ENCODE data around the gene ZSWIM8. TPM values are rescaled to one million over a fixed set of nuclear protein-coding genes. Genes with fewer than 3 reads are reported as not detected.

ZSWIM8 gene
- total and polyA plus RNA-seq, 5 donors from 2014 or later = 6.0 to 95.5 (median 12.3) TPM

DNA sequence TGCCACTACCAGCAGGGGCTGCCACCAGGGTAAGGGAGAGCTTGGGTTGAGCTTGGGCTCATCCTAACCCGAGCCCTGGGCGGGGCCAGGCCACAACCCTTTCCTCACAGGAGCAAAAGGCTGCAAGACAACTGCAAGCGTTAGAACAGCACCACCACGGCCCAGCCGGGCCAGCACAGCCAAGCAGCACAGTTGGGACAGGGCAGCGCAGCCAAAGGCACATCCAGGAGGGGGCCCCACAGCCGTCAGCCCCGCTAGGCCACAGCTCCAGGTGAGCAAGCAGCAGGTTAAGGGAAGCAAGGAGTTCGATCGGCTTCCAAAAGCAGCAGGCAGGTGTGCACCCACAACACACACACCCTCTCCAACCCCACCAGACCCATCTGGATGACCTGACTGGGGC is 33.0 kb downstream of the ZSWIM8 start:
- no peak overlapping the region for H3K27ac Mint-ChIP-seq
- H3K36me3 ChIP-seq (ENCODE audit: control insufficient read depth, insufficient read depth, low read length) = peaks cover 56% of the 10 kb centered on the region
- H3K36me3 Mint-ChIP-seq = peaks cover 35% of the 10 kb centered on the region
- H3K4me3 ChIP-seq (ENCODE audit: low read depth, low read length) = no peak overlapping the region
- no peak overlapping the region for H3K4me3 Mint-ChIP-seq
- H3K27me3 ChIP-seq (ENCODE audit: control insufficient read depth, insufficient read depth, low read length) = no peaks in the 10 kb centered on the region
- H3K27me3 Mint-ChIP-seq = no peaks in the 10 kb centered on the region
- DNase-seq = no peak
- H3K9me3 ChIP-seq (ENCODE audit: control insufficient read depth in 2 of 2, low read length in 2 of 2) = no peaks in the 10 kb centered on the region
- no peak for ATAC-seq (ENCODE audit: low read depth in 2 of 2)
- H3K27ac ChIP-seq (ENCODE audit: insufficient read depth, low read length, poor library complexity, severe bottlenecking) = no peak overlapping the region
- peaks cover 0 to 2% (median 0%) of the 10 kb centered on the region in 4 donors for H3K4me1 Mint-ChIP-seq
- no peaks in the 10 kb centered on the region for H3K9me3 Mint-ChIP-seq
- H3K4me1 ChIP-seq (ENCODE audit: control insufficient read depth, insufficient read depth, low read length, poor library complexity, severe bottlenecking) = no peaks in the 10 kb centered on the region

DNA sequence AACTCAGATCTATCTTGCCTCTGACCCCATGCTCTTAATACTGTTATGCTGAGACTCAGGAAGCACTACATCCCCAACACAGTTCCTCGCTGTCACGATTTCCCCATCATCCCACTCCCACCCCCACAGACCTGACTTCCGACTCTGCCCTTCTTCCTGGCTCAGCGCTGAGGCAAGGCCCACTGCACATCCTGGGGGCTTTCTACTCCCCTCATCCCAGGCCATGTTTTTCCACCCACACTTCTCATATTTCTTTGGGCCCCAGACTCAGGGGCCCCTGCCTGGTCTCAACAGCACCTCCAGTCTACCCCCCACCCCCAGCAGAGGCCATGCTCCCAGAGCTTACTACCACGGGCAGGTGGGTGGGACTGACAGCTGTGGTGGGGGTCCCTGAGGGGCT is 33.7 kb downstream of the ZSWIM8 start:
- H3K27me3 ChIP-seq (ENCODE audit: control insufficient read depth, insufficient read depth, low read length) = no peaks in the 10 kb centered on the region
- no peak overlapping the region for H3K4me3 ChIP-seq (ENCODE audit: low read depth, low read length)
- peaks cover 56% of the 10 kb centered on the region for H3K36me3 ChIP-seq (ENCODE audit: control insufficient read depth, insufficient read depth, low read length)
- Mint-ChIP-seq H3K27me3 (no peaks in the 10 kb centered on the region), H3K27ac (peak overlapping the region in 1 of 3 donors; percentile 48), H3K4me3 (no peak overlapping the region), H3K9me3 (no peaks in the 10 kb centered on the region), H3K36me3 (peaks cover 30% of the 10 kb centered on the region), H3K4me1 (peaks cover 0 to 2% (median 0%) of the 10 kb centered on the region in 4 donors)
- no peaks in the 10 kb centered on the region for H3K4me1 ChIP-seq (ENCODE audit: control insufficient read depth, insufficient read depth, low read length, poor library complexity, severe bottlenecking)
- H3K27ac ChIP-seq (ENCODE audit: insufficient read depth, low read length, poor library complexity, severe bottlenecking) = no peak overlapping the region
- no peak for ATAC-seq (ENCODE audit: low read depth in 2 of 2)
- H3K9me3 ChIP-seq (ENCODE audit: control insufficient read depth in 2 of 2, low read length in 2 of 2) = no peaks in the 10 kb centered on the region
- no peak for DNase-seq

DNA sequence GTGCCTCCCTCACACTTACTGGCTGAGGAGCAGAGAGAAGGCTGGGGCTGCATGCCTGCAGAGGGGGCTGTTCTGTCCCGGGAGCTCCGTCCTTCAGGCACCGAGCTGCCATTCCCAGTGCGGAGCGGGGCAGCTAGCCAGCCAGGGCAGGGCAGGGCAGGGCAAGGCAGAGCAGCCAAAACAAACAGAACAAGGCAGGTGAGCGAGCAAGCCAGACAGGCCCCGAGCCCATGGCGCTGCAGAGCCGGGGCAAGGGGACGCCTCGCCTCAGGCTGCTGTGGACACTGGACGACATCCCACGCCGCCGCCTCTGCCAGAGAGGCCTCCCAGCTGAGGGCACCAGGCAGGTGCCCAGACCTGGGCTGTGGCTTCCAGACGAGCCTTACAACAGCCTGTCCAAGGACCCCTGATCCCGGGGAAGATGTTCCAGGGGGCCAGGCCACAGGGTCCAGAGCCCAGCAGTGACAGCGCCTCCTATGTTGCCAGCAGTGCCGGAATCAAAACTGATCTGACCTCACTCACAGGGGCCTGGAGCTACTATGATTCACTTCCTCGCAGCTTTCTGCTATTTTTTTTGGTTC is 34.2 kb downstream of the ZSWIM8 start:
- peaks cover 27% of the 10 kb centered on the region for H3K36me3 Mint-ChIP-seq
- ATAC-seq (ENCODE audit: low read depth in 2 of 2) (no peak), DNase-seq (no peak)
- Histone ChIP-seq H3K4me3 (ENCODE audit: low read depth, low read length) (no peak overlapping the region), H3K36me3 (ENCODE audit: control insufficient read depth, insufficient read depth, low read length) (peaks cover 61% of the 10 kb centered on the region), H3K4me1 (ENCODE audit: control insufficient read depth, insufficient read depth, low read length, poor library complexity, severe bottlenecking) (no peaks in the 10 kb centered on the region), H3K27ac (ENCODE audit: insufficient read depth, low read length, poor library complexity, severe bottlenecking) (no peak overlapping the region), H3K9me3 (ENCODE audit: control insufficient read depth in 2 of 2, low read length in 2 of 2) (no peaks in the 10 kb centered on the region), H3K27me3 (ENCODE audit: control insufficient read depth, insufficient read depth, low read length) (no peaks in the 10 kb centered on the region)
- peaks cover 0 to 2% (median 0%) of the 10 kb centered on the region in 4 donors for H3K4me1 Mint-ChIP-seq
- no peaks in the 10 kb centered on the region for H3K27me3 Mint-ChIP-seq
- no peak overlapping the region for H3K4me3 Mint-ChIP-seq
- H3K9me3 Mint-ChIP-seq = no peaks in the 10 kb centered on the region
- no peak overlapping the region for H3K27ac Mint-ChIP-seq

DNA sequence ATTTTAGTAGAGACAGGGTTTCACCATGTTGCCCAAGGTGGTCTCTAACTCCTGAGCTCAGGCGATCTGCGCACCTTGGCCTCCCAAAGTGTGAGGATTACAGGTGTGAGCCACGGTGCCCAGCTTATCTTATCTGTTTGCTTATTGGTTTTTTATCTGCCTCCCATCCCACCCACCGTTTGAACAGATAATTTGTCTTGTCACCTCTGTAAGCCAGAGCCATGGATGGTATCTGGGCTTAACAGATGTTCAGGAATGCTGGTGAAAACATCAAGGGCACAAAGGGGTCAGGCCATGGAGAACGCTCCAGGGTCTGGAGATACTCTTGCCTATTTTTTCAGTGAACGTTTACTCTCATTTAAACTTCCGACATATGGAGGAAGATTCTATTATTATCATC is 38.0 kb downstream of the ZSWIM8 start:
- Mint-ChIP-seq H3K27ac (peak overlapping the region in 1 of 3 donors; percentile 79), H3K36me3 (peaks cover 13% of the 10 kb centered on the region)
- ATAC-seq (ENCODE audit: low read depth in 2 of 2) = no peak

DNA sequence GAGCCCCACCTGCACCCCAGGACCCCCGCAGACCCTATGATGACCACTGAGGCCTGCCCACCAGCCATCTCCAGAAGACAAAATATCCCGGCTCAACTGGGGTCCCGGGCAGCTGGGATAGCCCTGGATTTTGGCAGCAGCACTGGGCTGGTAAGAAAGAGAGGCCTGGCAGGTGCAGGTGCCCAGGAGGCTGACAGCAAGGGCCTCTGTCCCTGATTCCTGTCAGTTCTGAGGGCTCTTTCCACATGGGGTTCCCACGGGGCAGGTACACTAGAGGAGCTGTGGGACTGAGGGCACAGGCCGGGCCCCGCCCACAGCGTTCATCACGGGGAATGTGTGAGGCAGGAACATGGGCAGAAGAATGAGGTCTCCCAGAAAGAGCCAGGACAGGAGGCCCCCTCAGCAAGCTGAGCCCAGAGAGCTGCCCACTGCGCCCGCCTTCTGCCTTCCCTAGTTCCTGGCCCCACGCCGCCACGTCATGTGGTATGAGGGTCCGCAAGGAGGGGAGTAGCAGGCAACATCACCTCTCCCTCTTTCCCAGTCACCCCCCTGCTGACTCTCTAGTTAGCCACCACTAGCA is 38.8 kb downstream of the ZSWIM8 start:
- Mint-ChIP-seq H3K4me3 (no peak overlapping the region), H3K27me3 (no peaks in the 10 kb centered on the region), H3K4me1 (peaks cover 0 to 3% (median under 1%) of the 10 kb centered on the region in 4 donors), H3K36me3 (peaks cover 13% of the 10 kb centered on the region), H3K9me3 (no peaks in the 10 kb centered on the region), H3K27ac (no peak overlapping the region)
- no peaks in the 10 kb centered on the region for H3K9me3 ChIP-seq (ENCODE audit: control insufficient read depth in 2 of 2, low read length in 2 of 2)
- H3K4me3 ChIP-seq (ENCODE audit: low read depth, low read length) = no peak overlapping the region
- H3K36me3 ChIP-seq (ENCODE audit: control insufficient read depth, insufficient read depth, low read length) = peaks cover 62% of the 10 kb centered on the region
- no peak for DNase-seq
- ATAC-seq (ENCODE audit: low read depth in 2 of 2) = no peak
- no peak overlapping the region for H3K27ac ChIP-seq (ENCODE audit: insufficient read depth, low read length, poor library complexity, severe bottlenecking)
- no peaks in the 10 kb centered on the region for H3K27me3 ChIP-seq (ENCODE audit: control insufficient read depth, insufficient read depth, low read length)
- H3K4me1 ChIP-seq (ENCODE audit: control insufficient read depth, insufficient read depth, low read length, poor library complexity, severe bottlenecking) = no peaks in the 10 kb centered on the region

More for the DNA sequence above, 38.0 kb downstream of the ZSWIM8 start:
- no peaks in the 10 kb centered on the region for H3K27me3 ChIP-seq (ENCODE audit: control insufficient read depth, insufficient read depth, low read length)
- no peak overlapping the region for H3K4me3 Mint-ChIP-seq
- H3K4me1 ChIP-seq (ENCODE audit: control insufficient read depth, insufficient read depth, low read length, poor library complexity, severe bottlenecking) = no peaks in the 10 kb centered on the region
- no peak overlapping the region for H3K4me3 ChIP-seq (ENCODE audit: low read depth, low read length)
- no peak overlapping the region for H3K27ac ChIP-seq (ENCODE audit: insufficient read depth, low read length, poor library complexity, severe bottlenecking)
- H3K4me1 Mint-ChIP-seq = peaks cover 0 to 3% (median under 1%) of the 10 kb centered on the region in 4 donors
- H3K27me3 Mint-ChIP-seq = no peaks in the 10 kb centered on the region
- peaks cover 58% of the 10 kb centered on the region for H3K36me3 ChIP-seq (ENCODE audit: control insufficient read depth, insufficient read depth, low read length)
- H3K9me3 Mint-ChIP-seq = no peaks in the 10 kb centered on the region
- H3K9me3 ChIP-seq (ENCODE audit: control insufficient read depth in 2 of 2, low read length in 2 of 2) = no peaks in the 10 kb centered on the region
- no peak for DNase-seq

DNA sequence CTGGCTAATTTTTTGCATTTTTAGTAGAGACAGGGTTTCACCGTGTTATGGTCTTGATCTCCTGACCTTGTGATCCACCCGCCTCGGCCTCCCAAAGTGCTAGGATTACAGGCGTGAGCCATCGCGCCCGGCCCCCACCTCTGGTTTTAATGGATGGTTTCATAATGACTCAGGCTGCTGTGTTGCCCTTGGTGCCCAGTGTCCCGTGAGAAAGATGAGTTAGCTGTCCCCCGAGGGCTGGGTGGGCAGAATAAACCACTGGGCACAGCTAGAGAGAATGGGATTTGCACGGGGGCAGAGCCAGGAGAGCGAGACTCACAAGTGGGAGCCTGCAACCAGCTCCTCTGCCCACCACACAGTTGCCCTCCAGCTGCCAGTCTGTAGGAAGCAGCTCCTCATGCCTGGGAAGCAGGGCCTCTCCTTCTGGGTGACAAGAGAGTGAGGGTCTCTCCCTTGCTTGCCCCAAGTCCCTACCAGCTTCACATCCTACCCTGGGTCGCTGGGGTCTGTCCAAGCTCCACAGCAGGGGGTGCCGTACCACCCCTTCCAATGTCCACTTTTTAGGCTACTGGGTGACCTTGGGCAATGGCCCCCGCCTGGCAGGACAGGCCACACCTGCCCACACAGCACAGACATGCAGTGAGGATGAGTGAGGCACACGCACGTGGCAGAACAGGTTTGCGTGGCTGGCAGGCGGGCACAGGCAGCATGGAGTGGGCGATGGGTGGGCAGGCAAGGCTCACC is 42.1 kb downstream of the ZSWIM8 start:
- Histone ChIP-seq H3K4me3 (ENCODE audit: low read depth, low read length) (no peak overlapping the region), H3K36me3 (ENCODE audit: control insufficient read depth, insufficient read depth, low read length) (peaks cover 52% of the 10 kb centered on the region), H3K4me1 (ENCODE audit: control insufficient read depth, insufficient read depth, low read length, poor library complexity, severe bottlenecking) (no peaks in the 10 kb centered on the region), H3K27me3 (ENCODE audit: control insufficient read depth, insufficient read depth, low read length) (no peaks in the 10 kb centered on the region), H3K9me3 (ENCODE audit: control insufficient read depth in 2 of 2, low read length in 2 of 2) (no peaks in the 10 kb centered on the region), H3K27ac (ENCODE audit: insufficient read depth, low read length, poor library complexity, severe bottlenecking) (no peak overlapping the region)
- ATAC-seq (ENCODE audit: low read depth in 2 of 2) (no peak), DNase-seq (no peak)
- H3K27ac Mint-ChIP-seq = peak overlapping the region in 1 of 3 donors; percentile 32
- no peaks in the 10 kb centered on the region for H3K27me3 Mint-ChIP-seq
- H3K36me3 Mint-ChIP-seq = peaks cover 11% of the 10 kb centered on the region
- H3K9me3 Mint-ChIP-seq = no peaks in the 10 kb centered on the region
- H3K4me3 Mint-ChIP-seq = no peak overlapping the region
- peaks cover 0 to 3% (median 0%) of the 10 kb centered on the region in 4 donors for H3K4me1 Mint-ChIP-seq

DNA sequence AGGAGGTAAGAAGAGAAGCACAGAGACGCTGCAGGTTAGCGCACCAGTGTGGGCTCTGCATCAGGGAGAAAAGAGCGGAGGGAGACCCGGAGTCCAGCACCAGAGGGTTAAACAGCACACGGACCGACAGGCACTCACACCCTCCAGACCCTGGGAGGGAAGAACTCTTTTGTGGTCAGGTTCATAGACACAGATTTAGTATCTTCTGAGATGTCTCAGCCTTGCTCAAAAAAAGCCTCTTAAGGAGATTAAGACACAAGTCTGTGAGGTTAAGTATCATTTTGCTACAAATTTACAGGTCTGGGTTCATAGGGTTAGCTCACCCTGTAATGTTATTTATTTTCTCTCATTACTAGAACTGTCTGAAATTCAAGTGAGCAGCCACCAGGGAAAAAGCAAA is 42.8 kb downstream of the ZSWIM8 start:
- peaks cover 0 to 3% (median 0%) of the 10 kb centered on the region in 4 donors for H3K4me1 Mint-ChIP-seq
- Histone ChIP-seq H3K9me3 (ENCODE audit: control insufficient read depth in 2 of 2, low read length in 2 of 2) (no peaks in the 10 kb centered on the region), H3K4me3 (ENCODE audit: low read depth, low read length) (no peak overlapping the region), H3K27ac (ENCODE audit: insufficient read depth, low read length, poor library complexity, severe bottlenecking) (no peak overlapping the region), H3K27me3 (ENCODE audit: control insufficient read depth, insufficient read depth, low read length) (no peaks in the 10 kb centered on the region), H3K36me3 (ENCODE audit: control insufficient read depth, insufficient read depth, low read length) (peaks cover 50% of the 10 kb centered on the region), H3K4me1 (ENCODE audit: control insufficient read depth, insufficient read depth, low read length, poor library complexity, severe bottlenecking) (no peaks in the 10 kb centered on the region)
- H3K27me3 Mint-ChIP-seq = no peaks in the 10 kb centered on the region
- no peak overlapping the region for H3K4me3 Mint-ChIP-seq
- DNase-seq (no peak), ATAC-seq (ENCODE audit: low read depth in 2 of 2) (no peak)
- peaks cover 8% of the 10 kb centered on the region for H3K36me3 Mint-ChIP-seq
- H3K27ac Mint-ChIP-seq = peak overlapping the region in 1 of 3 donors; percentile 12
- no peaks in the 10 kb centered on the region for H3K9me3 Mint-ChIP-seq
